AG08395 (cell line): ENCODE results near the gene KATNAL2.

ENCODE experiments used
- DNase-seq: peaks from one replicate; pipeline ENCODE4 v3.0.0; 2012; ENCODE audit warnings: mixed read lengths, low spot score

The KATNAL2 gene

GRCh38 chr18:47113796-47114540 is 196.6 kb downstream of the KATNAL2 start:
- DNase-seq, result peak; percentile 70

GRCh38 chr18:47115205-47115604 is 197.8 kb downstream of the KATNAL2 start:
- no peak for DNase-seq

DNA sequence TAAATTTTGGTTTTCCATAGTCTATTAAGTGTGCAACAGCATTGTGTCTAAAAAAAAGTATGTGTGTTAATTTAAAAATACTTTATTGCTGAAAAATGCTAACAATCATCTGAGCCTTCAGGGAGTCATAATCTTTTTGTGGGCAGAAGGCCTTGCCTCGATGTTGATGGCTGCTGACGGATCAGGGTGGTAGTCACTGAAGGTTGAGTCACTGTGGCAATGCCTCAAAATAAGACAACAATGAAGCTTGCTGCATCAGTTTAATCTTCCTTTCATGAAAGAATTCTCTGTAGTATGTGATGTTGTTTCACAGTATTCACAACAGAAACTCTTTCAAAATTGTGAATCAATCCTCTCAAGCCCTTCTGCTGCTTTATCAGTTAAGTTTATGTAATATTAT is 201.6 kb downstream of the KATNAL2 start:
- peak; percentile 47 for DNase-seq

GRCh38 chr18:47120428-47120827 is 203.0 kb downstream of the KATNAL2 start:
- DNase-seq, result no peak

DNA sequence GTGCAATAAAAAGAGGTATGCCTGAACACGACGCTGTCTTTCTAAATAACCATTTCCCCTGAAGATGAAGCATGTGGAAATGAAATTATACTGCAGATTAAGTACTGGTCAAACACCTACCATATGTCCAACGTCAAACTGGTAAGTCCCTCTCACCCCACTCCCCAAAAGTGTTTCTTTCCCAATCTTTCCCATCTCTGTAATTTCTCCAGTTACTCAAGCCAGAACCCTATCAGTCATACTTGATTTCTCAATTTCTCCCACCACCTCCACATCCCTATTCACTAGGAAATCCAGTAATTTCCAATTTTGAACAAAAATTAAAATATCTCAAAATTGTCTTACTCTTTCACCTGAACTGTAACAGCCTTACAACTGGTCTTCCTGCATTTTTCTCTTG is 203.7 kb downstream of the KATNAL2 start:
- DNase-seq, result no peak

GRCh38 chr18:47141289-47141688 is 223.9 kb downstream of the KATNAL2 start:
- no peak for DNase-seq

DNA sequence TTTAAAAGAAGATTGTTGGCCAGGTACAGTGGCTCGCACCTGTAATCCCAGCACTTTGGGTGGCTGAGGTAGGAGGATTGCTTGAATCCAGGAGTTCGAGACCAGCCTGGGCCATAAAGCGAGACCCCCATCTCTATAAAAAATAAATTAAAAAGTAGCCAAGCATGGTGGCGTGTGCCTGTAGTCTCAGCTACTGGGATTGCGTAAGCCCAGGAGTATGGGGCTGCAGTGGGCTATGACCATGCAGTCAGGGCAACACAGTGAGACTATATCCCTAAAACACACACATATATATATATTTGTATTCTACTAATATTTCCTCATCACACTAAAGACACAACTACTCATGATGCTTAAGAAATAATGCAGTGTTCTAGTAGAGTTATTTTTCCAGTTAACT is 225.8 kb downstream of the KATNAL2 start:
- no peak for DNase-seq

DNA sequence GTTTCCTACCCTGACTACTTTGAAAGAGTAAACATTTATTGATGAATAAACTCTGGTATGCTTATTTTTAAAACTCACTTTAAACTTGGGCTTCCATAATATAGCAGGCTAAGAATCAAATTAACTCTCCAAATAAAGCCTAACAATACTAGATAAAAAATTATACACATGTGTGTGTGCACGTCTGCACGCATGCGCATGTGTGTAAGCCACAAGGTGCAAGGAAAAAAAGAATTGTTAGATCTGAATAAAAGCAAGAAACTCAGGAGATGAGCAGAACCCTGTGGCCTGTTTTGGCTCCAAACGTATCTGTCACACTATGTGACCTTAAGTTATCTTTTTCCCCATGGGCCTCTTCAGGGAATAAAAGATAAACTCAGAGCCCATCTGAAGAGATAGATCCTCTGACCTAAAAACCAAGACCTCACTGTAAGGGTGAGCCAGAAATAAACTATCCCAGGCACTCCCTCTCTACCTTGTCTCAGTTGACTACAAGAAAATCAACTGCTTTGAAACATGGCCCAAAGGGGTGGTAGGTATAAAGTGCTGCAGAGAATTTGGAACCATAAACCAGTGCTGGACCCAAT is 226.6 kb downstream of the KATNAL2 start:
- DNase-seq, result no peak

- DNase-seq, result no peak
Measured at GRCh38 chr18:47146206-47146605, 228.8 kb downstream of the KATNAL2 start.

GRCh38 chr18:47149457-47150028 is 232.1 kb downstream of the KATNAL2 start:
- DNase-seq, result no peak

DNA sequence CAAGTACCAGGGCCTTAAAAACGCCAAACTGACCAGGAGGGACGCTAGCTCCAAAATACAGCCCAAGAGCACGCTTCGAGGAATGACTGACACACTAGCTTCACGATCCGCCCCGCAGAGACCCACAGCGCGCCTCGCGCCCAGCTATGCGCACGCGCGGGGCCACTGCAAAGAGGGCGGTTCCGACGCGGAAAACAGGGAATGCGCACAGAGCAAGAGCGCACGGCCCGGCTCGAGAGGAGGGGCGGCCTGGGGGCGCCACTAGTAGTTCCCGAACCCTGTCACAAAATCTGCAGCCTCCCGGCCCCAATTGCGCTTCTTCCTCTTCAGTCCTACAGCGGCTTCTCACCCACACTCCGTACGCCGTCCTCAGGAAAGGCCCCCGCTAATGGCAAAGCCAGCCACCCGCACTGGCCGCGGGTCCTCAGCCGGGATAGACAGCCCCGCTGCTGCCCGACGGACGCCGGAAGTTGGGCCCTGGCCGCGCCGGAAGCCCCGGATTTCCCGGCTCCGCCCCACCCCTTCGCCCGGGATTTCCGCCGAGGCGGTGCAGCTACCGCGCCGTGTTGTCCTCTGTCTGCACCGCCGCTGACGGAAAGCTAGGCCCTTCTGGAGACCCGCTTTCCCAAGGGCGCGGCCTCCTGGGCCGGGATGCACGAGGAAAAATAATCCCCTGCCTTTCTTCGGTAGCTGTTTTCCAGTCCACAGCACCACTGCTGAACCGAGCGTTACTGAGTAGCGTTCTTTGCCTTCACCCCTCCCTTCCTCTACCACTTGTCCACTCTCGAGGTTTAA is 232.8 kb downstream of the KATNAL2 start, which contains the start of gene HDHD2:
HDHD2 (minus strand) TSS at position 472 of the 795 bp plus-strand sequence. CDS start 14,061 bp downstream, outside the sequence.
- DNase-seq, result peak; percentile 90

DNA sequence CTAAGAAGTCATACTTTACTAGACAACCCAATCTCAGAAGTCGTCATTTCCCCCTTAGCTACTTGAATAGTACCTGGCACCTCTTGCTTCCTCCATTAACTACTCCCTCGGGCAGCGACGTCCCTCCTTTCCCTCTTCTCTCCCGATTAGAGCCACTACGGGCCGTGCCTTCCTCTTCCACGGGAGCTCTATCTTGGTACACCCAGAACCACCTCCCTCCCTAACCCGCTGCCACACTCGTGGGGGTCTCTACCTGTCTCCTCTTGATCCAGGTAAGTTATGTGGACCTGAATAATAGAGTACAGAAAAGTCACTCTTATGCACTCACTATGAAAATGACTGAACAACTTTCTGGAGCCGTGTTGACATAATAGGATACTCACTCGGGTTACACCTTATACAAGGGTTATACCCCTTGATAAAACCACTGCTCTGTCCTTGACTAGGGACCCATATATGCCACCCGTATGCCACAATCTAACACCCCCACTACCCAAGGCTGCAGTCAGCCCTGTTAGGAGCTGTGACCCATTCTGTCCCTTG is 233.5 kb downstream of the KATNAL2 start:
- DNase-seq, result no peak

DNA sequence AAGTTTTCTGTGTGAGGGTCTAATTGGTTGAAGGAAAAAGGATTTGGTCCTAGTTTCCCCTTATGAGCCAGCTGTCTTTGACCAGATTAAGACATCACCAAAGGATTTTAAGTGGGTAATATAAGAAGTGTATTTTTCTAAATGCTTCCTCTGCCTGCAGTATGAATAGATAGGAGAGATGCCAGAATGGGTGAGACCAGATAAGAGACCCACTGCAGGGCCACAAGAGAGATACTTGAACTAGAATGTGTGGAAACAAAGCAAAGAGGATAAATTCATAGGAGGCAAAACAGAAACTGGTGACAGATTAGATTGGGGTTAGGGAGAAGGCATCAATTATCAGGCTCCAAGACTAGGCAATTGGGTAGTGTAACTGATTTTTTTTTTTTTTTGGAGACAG is 234.0 kb downstream of the KATNAL2 start:
- DNase-seq, result no peak
